GM18870 (cell line): Measurements from ENCODE around the gene CATSPER3.

ENCODE experiments used
- ATAC-seq: cut with Tn5 transposase; IDR thresholded peaks from one replicate; pipeline ENCODE4 v1.9.1; 2021; ENCODE audit warnings: moderate library complexity; ENCODE audit not compliant: unreplicated experiment

Gene CATSPER3

GRCh38 chr5:135040333-135041144 is 72.8 kb downstream of the CATSPER3 start:
- no peak for ATAC-seq

- no peak for ATAC-seq
Observed at GRCh38 chr5:135041145-135041587, 73.5 kb downstream of the CATSPER3 start.

DNA sequence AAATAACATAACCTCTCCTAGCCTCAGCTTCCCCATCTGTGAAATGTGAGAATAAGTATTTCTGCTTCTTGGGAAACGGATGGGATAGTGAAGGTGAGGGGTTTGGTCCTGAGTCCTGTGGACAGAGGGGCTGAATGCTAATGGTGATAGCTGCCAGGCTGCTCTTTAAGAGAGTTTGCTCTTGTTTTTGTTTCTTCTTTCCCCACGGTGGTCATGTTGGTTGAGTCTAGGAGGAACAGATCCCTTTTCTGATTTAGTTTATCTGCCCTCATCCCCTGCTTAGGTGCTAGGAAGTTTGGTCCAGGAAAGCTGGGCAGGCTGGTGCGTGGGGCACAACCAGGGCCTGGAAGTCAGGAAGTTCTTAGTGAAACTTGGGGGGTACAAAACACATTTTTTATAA is 74.0 kb downstream of the CATSPER3 start:
- ATAC-seq = no peak

DNA sequence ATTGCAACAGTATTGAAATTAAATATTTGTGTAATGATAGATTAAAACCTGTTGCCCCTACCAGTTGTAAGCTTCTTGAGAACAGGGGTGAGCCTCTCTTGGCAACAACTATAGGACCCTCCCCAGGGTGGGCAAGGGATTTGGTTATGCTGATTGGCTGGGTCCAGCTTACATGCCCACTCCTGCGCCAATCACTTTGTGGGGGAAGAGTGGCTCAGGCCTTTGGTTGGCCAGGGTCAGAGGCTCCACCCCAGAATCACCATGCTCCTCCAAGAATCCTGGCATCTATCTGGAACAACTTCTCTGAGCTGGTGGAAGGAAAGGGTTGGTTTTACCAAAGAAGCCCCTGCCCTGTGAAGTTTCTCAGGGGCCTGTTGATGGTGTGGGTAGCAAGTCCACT is 74.9 kb downstream of the CATSPER3 start:
- no peak for ATAC-seq

- ATAC-seq = no peak
Observed at GRCh38 chr5:135045488-135045887, 77.8 kb downstream of the CATSPER3 start.

DNA sequence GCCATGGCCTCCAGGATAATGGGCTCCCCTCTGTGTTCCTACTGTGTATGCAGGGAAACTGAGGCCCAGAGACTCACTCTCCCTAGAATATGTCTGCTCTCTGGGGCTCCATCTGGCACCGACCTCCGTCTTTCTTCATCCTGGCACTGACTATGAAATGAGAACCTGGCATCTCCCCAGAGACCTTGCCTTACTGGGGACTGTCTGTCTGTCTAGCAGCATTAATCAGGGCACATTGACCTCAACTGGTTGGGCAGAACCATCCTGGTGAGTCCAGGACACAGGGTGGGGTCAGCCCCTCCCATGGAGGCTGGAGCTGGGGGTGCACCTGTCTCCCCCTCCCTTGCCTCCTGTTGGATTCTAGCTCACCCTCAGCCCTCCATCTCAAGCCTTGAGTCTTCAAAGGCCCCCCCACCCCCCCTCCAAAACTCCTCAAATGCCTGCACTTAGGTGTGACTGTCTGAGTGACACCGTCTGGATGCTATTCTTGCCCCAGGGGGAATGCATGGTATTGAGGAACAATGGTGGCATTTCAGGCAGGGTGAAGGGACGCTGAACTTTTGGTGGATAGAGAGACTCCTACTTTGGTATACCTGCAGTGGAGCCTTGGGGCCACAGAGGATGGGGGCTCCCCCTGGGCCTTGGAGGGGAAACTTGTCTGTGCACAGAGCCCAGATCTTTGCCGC is 79.1 kb downstream of the CATSPER3 start:
- ATAC-seq = no peak

GRCh38 chr5:135047347-135047695 is 79.6 kb downstream of the CATSPER3 start:
- ATAC-seq = no peak

GRCh38 chr5:135048286-135048685 is 80.6 kb downstream of the CATSPER3 start:
- no peak for ATAC-seq

DNA sequence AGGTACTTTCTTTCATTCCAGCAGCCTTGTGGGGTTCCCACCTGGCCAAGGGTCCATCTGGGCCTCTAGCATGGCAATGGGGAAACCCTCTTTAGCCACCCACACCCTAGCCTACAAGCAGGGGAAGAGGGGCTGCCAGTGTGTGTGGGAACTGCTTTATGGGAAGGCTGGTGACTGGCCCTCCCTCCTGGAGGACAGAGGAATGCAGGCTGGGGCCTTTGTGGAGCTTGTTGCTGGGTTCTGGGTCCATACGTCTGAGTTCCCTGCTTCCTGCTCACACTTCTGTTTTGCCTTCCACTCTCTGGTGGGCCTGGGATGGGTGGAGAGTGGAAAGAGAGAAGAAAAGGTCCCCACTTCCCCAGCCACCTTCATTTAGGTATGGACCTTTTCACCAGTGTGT is 81.2 kb downstream of the CATSPER3 start:
- no peak for ATAC-seq

- ATAC-seq = no peak
Observed at GRCh38 chr5:135050244-135050767, 82.6 kb downstream of the CATSPER3 start.

DNA sequence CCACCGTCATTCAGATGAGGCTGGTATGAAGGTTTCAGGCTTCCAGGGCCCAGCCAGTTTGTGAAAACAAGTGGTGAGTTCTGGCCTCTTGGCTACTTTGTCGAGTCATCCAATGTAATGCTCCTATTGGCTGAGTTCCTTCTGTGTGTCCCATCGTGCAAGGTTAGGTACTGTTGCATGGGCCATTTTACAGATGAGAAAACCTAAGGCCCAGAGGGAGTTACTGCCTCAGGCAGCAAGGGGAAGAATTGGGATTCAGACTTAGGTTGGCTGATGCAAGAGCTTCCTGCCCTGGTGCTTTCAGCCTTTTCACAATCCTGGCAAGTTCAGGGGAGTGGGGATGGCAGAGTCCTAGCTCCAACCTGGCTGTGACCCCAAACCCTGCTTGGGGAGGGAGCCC is 83.7 kb downstream of the CATSPER3 start:
- no peak for ATAC-seq

DNA sequence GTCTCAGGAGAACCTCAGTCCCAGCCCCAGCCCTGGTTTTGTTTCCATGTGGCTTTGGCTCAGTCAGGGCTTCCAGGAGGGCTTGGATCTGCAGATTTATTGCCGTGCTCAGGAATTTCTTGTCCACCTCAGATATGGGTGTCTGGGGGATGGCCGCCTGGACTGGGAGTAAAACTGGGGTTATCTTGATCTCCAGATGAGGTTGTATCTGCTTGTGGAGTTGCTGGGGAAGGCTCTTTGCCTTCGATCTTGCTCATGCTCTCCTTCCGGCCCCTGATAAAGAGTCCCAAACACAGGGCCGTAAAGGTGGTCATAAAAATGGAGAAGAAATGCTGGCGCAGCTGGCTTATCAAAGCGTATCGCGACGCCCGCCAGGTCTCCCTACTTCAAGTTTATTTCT is 84.2 kb downstream of the CATSPER3 start:
- no peak for ATAC-seq

DNA sequence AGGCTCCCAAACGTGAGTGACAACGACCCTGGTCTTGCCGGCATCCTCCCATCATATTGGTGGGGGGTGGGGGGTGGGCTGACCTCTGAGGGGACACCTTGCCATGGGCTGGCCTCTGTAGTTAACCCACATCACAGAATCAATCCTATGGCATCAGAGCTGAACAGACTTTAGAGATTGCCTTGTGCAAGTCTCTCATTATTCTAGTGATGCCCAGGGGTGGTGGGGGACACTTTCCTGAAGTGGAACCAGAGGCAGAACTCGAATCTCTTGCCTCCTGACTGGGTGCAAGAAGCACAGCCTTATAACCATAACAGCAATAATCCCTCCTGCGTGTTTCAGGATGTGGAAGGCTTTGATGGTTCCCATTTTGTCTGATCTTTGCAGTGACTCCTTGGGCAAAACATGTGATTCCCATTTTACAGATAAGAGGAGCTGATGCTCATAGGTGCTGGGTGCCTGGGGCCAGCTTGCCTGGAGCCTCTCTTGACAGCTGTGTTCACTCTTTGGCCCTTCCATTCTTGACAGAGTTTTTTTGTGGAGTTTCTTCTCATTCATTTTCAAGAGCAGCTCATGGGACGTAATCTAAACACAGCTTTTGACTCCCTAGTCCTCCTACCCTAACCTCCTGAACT is 84.9 kb downstream of the CATSPER3 start:
- no peak for ATAC-seq

DNA sequence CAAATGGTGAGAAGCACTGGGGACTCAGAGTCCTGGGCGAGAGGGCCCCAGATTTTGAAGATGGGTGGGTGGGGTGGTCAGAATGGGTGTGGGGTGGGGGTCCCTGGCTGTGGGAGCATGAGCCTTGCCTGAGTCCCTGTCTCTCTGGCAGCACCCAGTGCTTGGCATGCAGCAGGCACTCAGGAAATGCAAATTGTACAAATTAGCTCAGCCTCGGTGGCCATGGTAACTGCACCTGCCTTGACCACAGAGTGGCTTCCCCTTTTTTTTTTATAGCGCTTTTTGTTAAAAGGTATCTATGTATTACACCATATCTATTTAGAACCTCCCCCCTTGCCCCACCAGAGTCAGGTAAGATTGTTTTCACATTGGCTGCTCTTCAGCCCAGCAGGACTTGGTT is 85.6 kb downstream of the CATSPER3 start:
- ATAC-seq = peak; percentile 84

- ATAC-seq = no peak
Observed at GRCh38 chr5:135053989-135054388, 86.3 kb downstream of the CATSPER3 start.

GRCh38 chr5:135054546-135054945 is 86.8 kb downstream of the CATSPER3 start:
- no peak for ATAC-seq

DNA sequence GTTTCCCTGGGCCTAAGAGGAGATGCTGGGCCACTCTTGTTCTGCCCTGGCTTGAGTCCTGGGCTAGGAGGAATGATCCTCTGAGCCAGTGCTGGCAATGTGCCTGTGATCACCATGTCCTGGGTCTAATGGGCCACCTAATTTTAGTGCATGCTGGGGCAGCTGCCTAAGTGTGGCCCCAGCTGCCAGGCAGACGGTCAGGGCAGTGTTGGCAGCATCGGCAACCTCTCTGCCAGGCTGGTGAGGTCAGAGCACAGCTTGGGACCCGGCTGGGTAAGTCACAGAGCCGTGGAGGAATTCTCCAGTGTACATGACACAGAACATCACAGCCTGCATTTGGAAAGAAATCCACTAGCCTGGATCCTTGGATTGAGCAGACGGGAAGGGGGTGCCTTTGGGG is 87.7 kb downstream of the CATSPER3 start:
- ATAC-seq = no peak

DNA sequence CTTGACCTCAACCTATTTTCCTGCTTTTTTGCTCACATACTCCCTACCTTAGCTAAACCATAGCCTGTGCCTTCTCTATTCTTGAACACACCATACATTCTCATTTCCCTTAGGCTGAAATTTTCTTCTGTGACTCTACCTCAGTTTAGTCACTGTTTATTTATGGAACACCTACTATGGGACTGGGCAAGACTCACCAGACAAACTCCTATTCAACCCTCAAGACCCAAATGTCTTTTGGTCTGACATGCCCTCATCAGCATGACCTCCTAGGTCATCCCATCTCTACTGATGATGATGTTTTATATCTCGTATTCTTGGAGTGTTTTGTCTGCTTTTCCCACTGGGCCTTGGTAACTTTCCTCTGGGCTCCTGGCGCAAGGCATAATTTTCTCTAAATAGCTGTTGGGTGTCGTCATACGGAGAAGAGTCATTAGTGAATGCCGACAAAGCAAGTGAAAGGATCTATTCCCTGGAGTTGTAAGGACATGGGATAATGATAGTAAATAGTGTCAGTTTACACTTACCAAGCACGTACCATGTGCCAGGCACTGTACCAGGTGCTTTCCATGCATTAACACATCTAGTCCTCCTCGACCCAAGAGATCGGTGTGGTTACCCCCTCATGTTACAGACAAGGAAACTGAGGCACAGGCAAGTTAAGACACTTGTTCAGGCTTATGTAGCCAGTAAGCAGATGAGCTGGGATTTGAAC is 88.8 kb downstream of the CATSPER3 start:
- no peak for ATAC-seq

- ATAC-seq = no peak
Observed at GRCh38 chr5:135057233-135057632, 89.5 kb downstream of the CATSPER3 start.

GRCh38 chr5:135058331-135058732 is 90.6 kb downstream of the CATSPER3 start:
- no peak for ATAC-seq
